Nephron (organoid): ENCODE data around the gene MAST3.
"Not testable (repeated sequence)": the region's sequence is repeated elsewhere in the genome, so short reads cannot be mapped to it uniquely, and the experiment has no call there.

Source experiments
- H3K27ac Mint-ChIP-seq, 3 experiments: 2 replicates each; pipeline ENCODE4 v1.8.0; 2020; ENCODE audit warnings: mixed read lengths in 3 of 3, mild to moderate bottlenecking in 2 of 3, moderate library complexity in 1 of 3
- H3K27me3 Mint-ChIP-seq: 2 replicates; pipeline ENCODE4 v1.8.0; 2021; ENCODE audit warnings: low read depth, mild to moderate bottlenecking, moderate library complexity, mixed read lengths
- H3K36me3 Mint-ChIP-seq: 2 replicates; pipeline ENCODE4 v1.8.0; 2020; ENCODE audit warnings: low read depth, mixed read lengths
- H3K4me1 Mint-ChIP-seq: 2 replicates; pipeline ENCODE4 v1.8.0; 2020; ENCODE audit warnings: mixed read lengths
- H3K4me3 Mint-ChIP-seq, 3 experiments: 2 replicates each; pipeline ENCODE4 v1.8.0; 2020; ENCODE audit warnings: mild to moderate bottlenecking in 3 of 3, mixed read lengths in 3 of 3, moderate library complexity in 2 of 3
- H3K9me3 Mint-ChIP-seq: 2 replicates; pipeline ENCODE4 v1.8.0; 2020; ENCODE audit warnings: mixed read lengths
- CTCF ChIP-seq, 3 experiments: fragments of 200-600 bp; sonication (generic); IDR thresholded peaks; one replicate each; pipeline ENCODE4 v1.5.0; 2021; ENCODE audit warnings: antibody characterized with exemption in 3 of 3; ENCODE audit not compliant: unreplicated experiment in 3 of 3

Gene MAST3

GRCh38 chr19:18156841-18157464, 59.4 kb downstream of the MAST3 start:
- Mint-ChIP-seq H3K27ac (peak overlapping the region; percentile 73 to 86 (median 82)), H3K36me3 (peaks cover 11% of the 10 kb centered on the region), H3K27me3 (no peaks in the 10 kb centered on the region), H3K9me3 (no peaks in the 10 kb centered on the region), H3K4me3 (peak overlapping the region in 2 of 3 experiments; percentile 31 to 34), H3K4me1 (peaks cover 27% of the 10 kb centered on the region)
- TF ChIP-seq CTCF (IDR thresholded peaks at IDR 0.05; ENCODE audit: unreplicated experiment in 3 of 3) = no peak

- H3K27ac Mint-ChIP-seq = peak overlapping the region; percentile 73 to 86 (median 82)
- no peak for TF ChIP-seq CTCF (IDR thresholded peaks at IDR 0.05; ENCODE audit: unreplicated experiment in 3 of 3)
- no peaks in the 10 kb centered on the region for H3K9me3 Mint-ChIP-seq
- H3K27me3 Mint-ChIP-seq = no peaks in the 10 kb centered on the region
- peaks cover 11% of the 10 kb centered on the region for H3K36me3 Mint-ChIP-seq
- H3K4me3 Mint-ChIP-seq = peak overlapping the region; percentile 31 to 46 (median 32)
- peaks cover 21% of the 10 kb centered on the region for H3K4me1 Mint-ChIP-seq
Measured at GRCh38 chr19:18157465-18158063, 60.0 kb downstream of the MAST3 start.

- Mint-ChIP-seq H3K4me1 (peaks cover 19% of the 10 kb centered on the region), H3K27me3 (no peaks in the 10 kb centered on the region), H3K9me3 (no peaks in the 10 kb centered on the region), H3K36me3 (peaks cover 18% of the 10 kb centered on the region), H3K27ac (peak overlapping the region in 1 of 3 experiments; percentile 82), H3K4me3 (no peak overlapping the region)
- no peak for TF ChIP-seq CTCF (IDR thresholded peaks at IDR 0.05; ENCODE audit: unreplicated experiment in 3 of 3)
Measured at GRCh38 chr19:18158467-18158866, 60.9 kb downstream of the MAST3 start.

- H3K27me3 Mint-ChIP-seq, H3K27ac Mint-ChIP-seq, H3K4me3 Mint-ChIP-seq, H3K9me3 Mint-ChIP-seq: not testable (repeated sequence)
- Mint-ChIP-seq H3K4me1 (peaks cover 16% of the 10 kb centered on the region), H3K36me3 (peaks cover 21% of the 10 kb centered on the region)
Measured at GRCh38 chr19:18159059-18159616, 61.6 kb downstream of the MAST3 start.

DNA sequence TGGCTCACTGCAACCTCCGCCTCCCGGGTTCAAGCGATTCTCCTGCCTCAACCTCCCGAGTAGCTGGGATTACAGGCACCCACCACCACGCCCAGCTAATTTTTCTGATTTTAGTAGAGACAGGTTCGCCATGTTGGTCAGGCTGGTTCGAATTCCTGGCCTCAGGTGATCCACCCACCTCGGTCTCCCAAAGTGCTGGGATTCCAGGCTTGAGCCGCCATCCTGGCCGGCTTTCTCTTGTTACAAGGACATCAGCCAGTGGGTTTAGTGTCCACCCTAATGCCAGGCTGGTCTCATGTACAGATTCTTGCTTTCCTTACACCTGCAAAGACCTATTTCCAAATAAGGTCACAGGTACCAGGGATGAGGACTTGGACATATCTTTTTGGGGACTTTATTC, 62.2 kb downstream of the MAST3 start:
- H3K4me3 Mint-ChIP-seq = no peak overlapping the region
- no peak for TF ChIP-seq CTCF (IDR thresholded peaks at IDR 0.05; ENCODE audit: unreplicated experiment in 3 of 3)
- H3K27ac Mint-ChIP-seq = no peak overlapping the region
- H3K27me3 Mint-ChIP-seq = no peaks in the 10 kb centered on the region
- H3K9me3 Mint-ChIP-seq = no peaks in the 10 kb centered on the region
- H3K36me3 Mint-ChIP-seq = peaks cover 21% of the 10 kb centered on the region
- peaks cover 12% of the 10 kb centered on the region for H3K4me1 Mint-ChIP-seq

GRCh38 chr19:18160493-18160970, 63.0 kb downstream of the MAST3 start:
- Mint-ChIP-seq H3K27ac (peak overlapping the region in 1 of 3 experiments; percentile 59), H3K36me3 (peaks cover 22% of the 10 kb centered on the region), H3K27me3 (no peaks in the 10 kb centered on the region), H3K4me3 (peak overlapping the region; percentile 29 to 61 (median 59)), H3K4me1 (peaks cover 12% of the 10 kb centered on the region), H3K9me3 (no peaks in the 10 kb centered on the region)
- no peak for TF ChIP-seq CTCF (IDR thresholded peaks at IDR 0.05; ENCODE audit: unreplicated experiment in 3 of 3)
